ENCODE measurements around the gene CAMTA1. TPM values are rescaled to one million over a fixed set of nuclear protein-coding genes. Genes with fewer than 3 reads are reported as not detected.

The CAMTA1 gene
- polyA plus RNA-seq, 2 donors, result 61.1 to 75.0 TPM

GRCh38 chr1:6979003-6979613 lies 193.9 kb downstream of the CAMTA1 start:
- Histone ChIP-seq H3K36me3 (ENCODE audit: control insufficient read depth in 2 of 2, insufficient read depth in 2 of 2, low read length in 1 of 2) (no peaks in the 10 kb centered on the region), H3K9me3 (ENCODE audit: control insufficient read depth in 2 of 2, insufficient read depth in 1 of 2, low read depth in 1 of 2, low read length in 1 of 2) (no peaks in the 10 kb centered on the region), H3K27me3 (ENCODE audit: control insufficient read depth in 1 of 2, insufficient read depth in 2 of 2, low read length in 2 of 2) (no peaks in the 10 kb centered on the region), H3K4me1 (ENCODE audit: control insufficient read depth in 2 of 2, insufficient read depth in 2 of 2, low read length in 1 of 2) (no peaks in the 10 kb centered on the region), H3K4me3 (ENCODE audit: low read depth in 1 of 2, low read length in 2 of 2) (no peak overlapping the region), H3K27ac (ENCODE audit: low read depth in 2 of 2, low read length in 1 of 2) (no peak overlapping the region)
- 57 to 59% methylated on average over 5 of the region's 5 CpGs for WGBS, 2 donors

- Histone ChIP-seq H3K36me3 (ENCODE audit: control insufficient read depth in 2 of 2, insufficient read depth in 2 of 2, low read length in 1 of 2) (no peaks in the 10 kb centered on the region), H3K27me3 (ENCODE audit: control insufficient read depth in 1 of 2, insufficient read depth in 2 of 2, low read length in 2 of 2) (no peaks in the 10 kb centered on the region), H3K9me3 (ENCODE audit: control insufficient read depth in 2 of 2, insufficient read depth in 1 of 2, low read depth in 1 of 2, low read length in 1 of 2) (no peaks in the 10 kb centered on the region), H3K4me1 (ENCODE audit: control insufficient read depth in 2 of 2, insufficient read depth in 2 of 2, low read length in 1 of 2) (no peaks in the 10 kb centered on the region), H3K4me3 (ENCODE audit: low read depth in 1 of 2, low read length in 2 of 2) (no peak overlapping the region), H3K27ac (ENCODE audit: low read depth in 2 of 2, low read length in 1 of 2) (no peak overlapping the region)
Measured at GRCh38 chr1:6981595-6981994, 196.3 kb downstream of the CAMTA1 start.

GRCh38 chr1:6982443-6982842 lies 197.2 kb downstream of the CAMTA1 start:
- Histone ChIP-seq H3K4me3 (ENCODE audit: low read depth in 1 of 2, low read length in 2 of 2) (no peak overlapping the region), H3K9me3 (ENCODE audit: control insufficient read depth in 2 of 2, insufficient read depth in 1 of 2, low read depth in 1 of 2, low read length in 1 of 2) (no peaks in the 10 kb centered on the region), H3K27ac (ENCODE audit: low read depth in 2 of 2, low read length in 1 of 2) (no peak overlapping the region), H3K4me1 (ENCODE audit: control insufficient read depth in 2 of 2, insufficient read depth in 2 of 2, low read length in 1 of 2) (no peaks in the 10 kb centered on the region), H3K36me3 (ENCODE audit: control insufficient read depth in 2 of 2, insufficient read depth in 2 of 2, low read length in 1 of 2) (no peaks in the 10 kb centered on the region), H3K27me3 (ENCODE audit: control insufficient read depth in 1 of 2, insufficient read depth in 2 of 2, low read length in 2 of 2) (no peaks in the 10 kb centered on the region)
- 83 to 85% methylated on average over 9 of the region's 9 CpGs for WGBS, 2 donors

GRCh38 chr1:6982860-6983259 lies 197.6 kb downstream of the CAMTA1 start:
- WGBS, 2 donors, result 95 to 96% methylated on average over 2 of the region's 2 CpGs
- Histone ChIP-seq H3K4me3 (ENCODE audit: low read depth in 1 of 2, low read length in 2 of 2) (no peak overlapping the region), H3K9me3 (ENCODE audit: control insufficient read depth in 2 of 2, insufficient read depth in 1 of 2, low read depth in 1 of 2, low read length in 1 of 2) (no peaks in the 10 kb centered on the region), H3K36me3 (ENCODE audit: control insufficient read depth in 2 of 2, insufficient read depth in 2 of 2, low read length in 1 of 2) (no peaks in the 10 kb centered on the region), H3K27me3 (ENCODE audit: control insufficient read depth in 1 of 2, insufficient read depth in 2 of 2, low read length in 2 of 2) (no peaks in the 10 kb centered on the region), H3K27ac (ENCODE audit: low read depth in 2 of 2, low read length in 1 of 2) (no peak overlapping the region), H3K4me1 (ENCODE audit: control insufficient read depth in 2 of 2, insufficient read depth in 2 of 2, low read length in 1 of 2) (no peaks in the 10 kb centered on the region)

GRCh38 chr1:6984536-6984935 lies 199.3 kb downstream of the CAMTA1 start:
- H3K36me3 ChIP-seq (ENCODE audit: control insufficient read depth in 2 of 2, insufficient read depth in 2 of 2, low read length in 1 of 2), result no peaks in the 10 kb centered on the region
- H3K4me3 ChIP-seq (ENCODE audit: low read depth in 1 of 2, low read length in 2 of 2), result no peak overlapping the region
- H3K27ac ChIP-seq (ENCODE audit: low read depth in 2 of 2, low read length in 1 of 2), result no peak overlapping the region
- 75 to 80% methylated on average over 14 of the region's 14 CpGs for WGBS, 2 donors
- H3K27me3 ChIP-seq (ENCODE audit: control insufficient read depth in 1 of 2, insufficient read depth in 2 of 2, low read length in 2 of 2), result no peaks in the 10 kb centered on the region
- no peaks in the 10 kb centered on the region for H3K4me1 ChIP-seq (ENCODE audit: control insufficient read depth in 2 of 2, insufficient read depth in 2 of 2, low read length in 1 of 2)
- no peaks in the 10 kb centered on the region for H3K9me3 ChIP-seq (ENCODE audit: control insufficient read depth in 2 of 2, insufficient read depth in 1 of 2, low read depth in 1 of 2, low read length in 1 of 2)

GRCh38 chr1:6984986-6985385 lies 199.7 kb downstream of the CAMTA1 start:
- Histone ChIP-seq H3K4me1 (ENCODE audit: control insufficient read depth in 2 of 2, insufficient read depth in 2 of 2, low read length in 1 of 2) (no peaks in the 10 kb centered on the region), H3K36me3 (ENCODE audit: control insufficient read depth in 2 of 2, insufficient read depth in 2 of 2, low read length in 1 of 2) (no peaks in the 10 kb centered on the region), H3K4me3 (ENCODE audit: low read depth in 1 of 2, low read length in 2 of 2) (no peak overlapping the region), H3K27ac (ENCODE audit: low read depth in 2 of 2, low read length in 1 of 2) (no peak overlapping the region), H3K9me3 (ENCODE audit: control insufficient read depth in 2 of 2, insufficient read depth in 1 of 2, low read depth in 1 of 2, low read length in 1 of 2) (peaks cover 0 to 3% of the 10 kb centered on the region in 2 donors), H3K27me3 (ENCODE audit: control insufficient read depth in 1 of 2, insufficient read depth in 2 of 2, low read length in 2 of 2) (no peaks in the 10 kb centered on the region)
- WGBS, 2 donors, result 39 to 49% methylated on average over 7 of the region's 7 CpGs

- no peak overlapping the region for H3K27ac ChIP-seq (ENCODE audit: low read depth in 2 of 2, low read length in 1 of 2)
- WGBS, 2 donors, result 81 to 83% methylated on average over 17 of the region's 17 CpGs
- no peaks in the 10 kb centered on the region for H3K27me3 ChIP-seq (ENCODE audit: control insufficient read depth in 1 of 2, insufficient read depth in 2 of 2, low read length in 2 of 2)
- H3K9me3 ChIP-seq (ENCODE audit: control insufficient read depth in 2 of 2, insufficient read depth in 1 of 2, low read depth in 1 of 2, low read length in 1 of 2), result peaks cover 0 to 3% of the 10 kb centered on the region in 2 donors
- H3K4me3 ChIP-seq (ENCODE audit: low read depth in 1 of 2, low read length in 2 of 2), result no peak overlapping the region
- no peaks in the 10 kb centered on the region for H3K4me1 ChIP-seq (ENCODE audit: control insufficient read depth in 2 of 2, insufficient read depth in 2 of 2, low read length in 1 of 2)
- H3K36me3 ChIP-seq (ENCODE audit: control insufficient read depth in 2 of 2, insufficient read depth in 2 of 2, low read length in 1 of 2), result no peaks in the 10 kb centered on the region
Measured at GRCh38 chr1:6985549-6986276, 200.5 kb downstream of the CAMTA1 start.

GRCh38 chr1:6986281-6986680 lies 201.0 kb downstream of the CAMTA1 start:
- no peak overlapping the region for H3K4me3 ChIP-seq (ENCODE audit: low read depth in 1 of 2, low read length in 2 of 2)
- 86 to 89% methylated on average over 8 of the region's 8 CpGs for WGBS, 2 donors
- no peaks in the 10 kb centered on the region for H3K27me3 ChIP-seq (ENCODE audit: control insufficient read depth in 1 of 2, insufficient read depth in 2 of 2, low read length in 2 of 2)
- no peaks in the 10 kb centered on the region for H3K36me3 ChIP-seq (ENCODE audit: control insufficient read depth in 2 of 2, insufficient read depth in 2 of 2, low read length in 1 of 2)
- H3K4me1 ChIP-seq (ENCODE audit: control insufficient read depth in 2 of 2, insufficient read depth in 2 of 2, low read length in 1 of 2), result no peaks in the 10 kb centered on the region
- peaks cover 0 to 3% of the 10 kb centered on the region in 2 donors for H3K9me3 ChIP-seq (ENCODE audit: control insufficient read depth in 2 of 2, insufficient read depth in 1 of 2, low read depth in 1 of 2, low read length in 1 of 2)
- H3K27ac ChIP-seq (ENCODE audit: low read depth in 2 of 2, low read length in 1 of 2), result no peak overlapping the region

- no peak overlapping the region for H3K27ac ChIP-seq (ENCODE audit: low read depth in 2 of 2, low read length in 1 of 2)
- 84 to 87% methylated on average over 9 of the region's 9 CpGs for WGBS, 2 donors
- no peaks in the 10 kb centered on the region for H3K36me3 ChIP-seq (ENCODE audit: control insufficient read depth in 2 of 2, insufficient read depth in 2 of 2, low read length in 1 of 2)
- H3K4me3 ChIP-seq (ENCODE audit: low read depth in 1 of 2, low read length in 2 of 2), result no peak overlapping the region
- H3K4me1 ChIP-seq (ENCODE audit: control insufficient read depth in 2 of 2, insufficient read depth in 2 of 2, low read length in 1 of 2), result no peaks in the 10 kb centered on the region
- peaks cover 0 to 3% of the 10 kb centered on the region in 2 donors for H3K9me3 ChIP-seq (ENCODE audit: control insufficient read depth in 2 of 2, insufficient read depth in 1 of 2, low read depth in 1 of 2, low read length in 1 of 2)
- no peaks in the 10 kb centered on the region for H3K27me3 ChIP-seq (ENCODE audit: control insufficient read depth in 1 of 2, insufficient read depth in 2 of 2, low read length in 2 of 2)
Measured at GRCh38 chr1:6987940-6988339, 202.7 kb downstream of the CAMTA1 start.

GRCh38 chr1:6988796-6989195 lies 203.5 kb downstream of the CAMTA1 start:
- H3K27ac ChIP-seq (ENCODE audit: low read depth in 2 of 2, low read length in 1 of 2), result no peak overlapping the region
- 76 to 86% methylated on average over 3 of the region's 3 CpGs for WGBS, 2 donors
- peaks cover 0 to 3% of the 10 kb centered on the region in 2 donors for H3K9me3 ChIP-seq (ENCODE audit: control insufficient read depth in 2 of 2, insufficient read depth in 1 of 2, low read depth in 1 of 2, low read length in 1 of 2)
- H3K27me3 ChIP-seq (ENCODE audit: control insufficient read depth in 1 of 2, insufficient read depth in 2 of 2, low read length in 2 of 2), result no peaks in the 10 kb centered on the region
- no peaks in the 10 kb centered on the region for H3K4me1 ChIP-seq (ENCODE audit: control insufficient read depth in 2 of 2, insufficient read depth in 2 of 2, low read length in 1 of 2)
- no peaks in the 10 kb centered on the region for H3K36me3 ChIP-seq (ENCODE audit: control insufficient read depth in 2 of 2, insufficient read depth in 2 of 2, low read length in 1 of 2)
- H3K4me3 ChIP-seq (ENCODE audit: low read depth in 1 of 2, low read length in 2 of 2), result no peak overlapping the region
